Measurements from ENCODE around the gene ZSCAN32. TPM values are rescaled to one million over a fixed set of nuclear protein-coding genes. Genes with fewer than 3 reads are reported as not detected.

Gene ZSCAN32
- total and polyA plus RNA-seq, 4 donors: 4.2 to 7.7 (median 6.0) TPM

GRCh38 chr16:3443108-3444031 lies 42.6 kb upstream of the ZSCAN32 start, which contains the start of the genes NAA60 and ZNF597 (continued):
- TF ChIP-seq REST (IDR thresholded peaks at IDR 0.05): peak; percentile 46
- TF ChIP-seq EGR1 (IDR thresholded peaks at IDR 0.05; ENCODE audit: low read depth in 2 of 2): peak; percentile 24 to 45
- no peak for TF ChIP-seq JUND (IDR thresholded peaks at IDR 0.05)
- peak; percentile 52 for TF ChIP-seq YY1 (IDR thresholded peaks at IDR 0.05)
- TF ChIP-seq ATF3 (IDR thresholded peaks at IDR 0.05): no peak
- no peak for TF ChIP-seq NR2F2 (IDR thresholded peaks at IDR 0.05)
- TF ChIP-seq FOXA1 (IDR thresholded peaks at IDR 0.05): no peak
- no peak for TF ChIP-seq CTCF (IDR thresholded peaks at IDR 0.05; ENCODE audit: low read depth, low read length, missing input control)

GRCh38 chr16:3439637-3440036 lies 38.8 kb upstream of the ZSCAN32 start:
- 89% methylated on average over 4 of the region's 4 CpGs for WGBS
- Histone ChIP-seq H3K27ac (ENCODE audit: low read depth in 1 of 2, low read length in 2 of 2) (no peak overlapping the region), H3K9me3 (ENCODE audit: control insufficient read depth in 4 of 4, low read length in 3 of 4) (peaks cover 0 to 12% (median 6%) of the 10 kb centered on the region in 4 donors), H3K4me3 (ENCODE audit: low read depth in 1 of 3, low read length in 3 of 3) (no peak overlapping the region), H3K9ac (ENCODE audit: low read depth in 1 of 2, low read length in 2 of 2) (no peak overlapping the region), H3K36me3 (ENCODE audit: control insufficient read depth in 4 of 4, insufficient read depth in 3 of 4, low read depth in 1 of 4, low read length in 3 of 4) (peaks cover 0 to 15% (median 6%) of the 10 kb centered on the region in 4 donors), H3K27me3 (ENCODE audit: control insufficient read depth in 4 of 4, insufficient read depth in 4 of 4, low read length in 3 of 4) (no peaks in the 10 kb centered on the region), H3K4me1 (ENCODE audit: control insufficient read depth in 4 of 4, insufficient read depth in 4 of 4, low read length in 3 of 4) (peaks cover 0 to 13% (median 4%) of the 10 kb centered on the region in 4 donors)
- no peak for DNase-seq (ENCODE audit: low spot score)
- TF ChIP-seq ATF3 (IDR thresholded peaks at IDR 0.05) (no peak), HNF4A (conservative IDR thresholded peaks at IDR 0.05) (no peak), ZBTB33 (IDR thresholded peaks at IDR 0.05) (no peak), HNF4G (IDR thresholded peaks at IDR 0.05) (no peak)
